ENCODE measurements around the gene NUDT3. TPM values are rescaled to one million over a fixed set of nuclear protein-coding genes. Genes with fewer than 3 reads are reported as not detected.

The NUDT3 gene
- total and polyA plus RNA-seq, 9 of the 15 experiments (the other 6 are each of a cell fraction or from before 2014, with no cell fraction given): 5.4 to 81.2 (median 56.4) TPM

DNA sequence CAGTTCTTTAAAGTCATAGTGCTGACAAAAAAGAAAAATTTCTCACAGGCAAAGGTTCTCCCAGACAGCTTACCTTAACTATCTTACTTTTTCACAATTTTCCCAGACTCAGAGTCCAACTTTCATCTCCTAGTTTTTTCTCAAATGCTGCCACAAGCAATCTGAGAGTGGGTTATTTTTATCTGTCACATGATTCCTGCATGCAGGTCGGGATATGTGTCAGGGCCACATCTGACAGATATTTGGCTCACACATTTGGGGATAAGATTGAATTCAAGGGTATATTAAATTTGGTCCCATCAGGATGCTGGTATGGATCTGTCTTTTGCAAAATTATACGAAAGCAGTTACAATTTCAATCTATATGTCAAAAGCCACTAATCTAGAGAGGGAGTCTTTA, 93.5 kb downstream of the NUDT3 start:
- Histone ChIP-seq H3K27ac (ENCODE audit: extremely low read depth, low read depth, low read length) (no peak overlapping the region), H3K4me2 (ENCODE audit: insufficient read depth, low read length) (no peak overlapping the region), H3K9ac (ENCODE audit: insufficient read depth in 1 of 2, low read depth in 2 of 2, low read length in 2 of 2) (no peak overlapping the region), H3K79me2 (ENCODE audit: control insufficient read depth, insufficient read depth, low read length) (peaks cover 49% of the 10 kb centered on the region), H3K27me3 (ENCODE audit: control insufficient read depth in 2 of 2, insufficient read depth in 2 of 2, low read length in 2 of 2) (no peaks in the 10 kb centered on the region), H3K36me3 (ENCODE audit: control insufficient read depth, insufficient read depth, low read length) (peaks cover 40% of the 10 kb centered on the region; the same call in 2 of the 3 replicates), H3K4me1 (replicated peaks in 1 of 2; ENCODE audit: control insufficient read depth in 2 of 2, insufficient read depth in 2 of 2, low read length in 2 of 2) (peaks cover 2 to 21% of the 10 kb centered on the region in 2 experiments), H4K20me1 (replicated peaks; ENCODE audit: control insufficient read depth, insufficient read depth, low read length) (no peaks in the 10 kb centered on the region), H3K9me3 (replicated peaks; ENCODE audit: control insufficient read depth, insufficient read depth, low read depth, low read length) (no peaks in the 10 kb centered on the region), H3K4me3 (no peak overlapping the region), H2AFZ (ENCODE audit: low read depth, low read length) (no peak overlapping the region), H3K9me1 (ENCODE audit: control insufficient read depth, insufficient read depth, low read length) (peaks cover 3% of the 10 kb centered on the region)
- FAIRE-seq: no peak
- no peak for TF ChIP-seq ZNF586 (CRISPR knock-in tag; conservative IDR thresholded peaks at IDR 0.05)
- TF ChIP-seq, protein P1, sequence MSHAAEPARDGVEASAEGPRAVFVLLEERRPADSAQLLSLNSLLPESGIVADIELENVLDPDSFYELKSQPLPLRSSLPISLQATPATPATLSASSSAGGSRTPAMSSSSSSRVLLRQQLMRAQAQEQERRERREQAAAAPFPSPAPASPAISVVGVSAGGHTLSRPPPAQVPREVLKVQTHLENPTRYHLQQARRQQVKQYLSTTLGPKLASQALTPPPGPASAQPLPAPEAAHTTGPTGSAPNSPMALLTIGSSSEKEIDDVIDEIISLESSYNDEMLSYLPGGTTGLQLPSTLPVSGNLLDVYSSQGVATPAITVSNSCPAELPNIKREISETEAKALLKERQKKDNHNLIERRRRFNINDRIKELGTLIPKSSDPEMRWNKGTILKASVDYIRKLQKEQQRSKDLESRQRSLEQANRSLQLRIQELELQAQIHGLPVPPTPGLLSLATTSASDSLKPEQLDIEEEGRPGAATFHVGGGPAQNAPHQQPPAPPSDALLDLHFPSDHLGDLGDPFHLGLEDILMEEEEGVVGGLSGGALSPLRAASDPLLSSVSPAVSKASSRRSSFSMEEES (CRISPR knock-in tag; IDR thresholded peaks at IDR 0.05): peak; percentile 79
- 0 out of 2 replicates have a peak, but pooled peaks have one; percentile 22 for TF ChIP-seq RAD51 (IDR thresholded peaks at IDR 0.05; ENCODE audit: borderline replicate concordance, low read depth)
- ChIA-PET POLR2A (interaction anchor here (3.2 kb wide), 1 partner anchor 17 kb away, joined by 12 read pairs; no protein-coding TSS in a partner anchor), CTCF (ENCODE audit: low intra/inter-chr PET ratio) (no interaction called here)
- ATAC-seq: no peak
- 6% methylated on average over 2 of the region's 2 CpGs for WGBS (ENCODE audit: insufficient coverage, low coverage, missing lambda C conversion rate)
- no TSS peak for BruUV-seq (replicated peaks)
- in situ Hi-C loops (cut with MboI): no loop called here
- DNase-seq (ENCODE audit: extremely low read depth in 1 of 4, low spot score in 3 of 4): no peak
- intact Hi-C loops (cut with micrococcal nuclease): no loop called here

DNA sequence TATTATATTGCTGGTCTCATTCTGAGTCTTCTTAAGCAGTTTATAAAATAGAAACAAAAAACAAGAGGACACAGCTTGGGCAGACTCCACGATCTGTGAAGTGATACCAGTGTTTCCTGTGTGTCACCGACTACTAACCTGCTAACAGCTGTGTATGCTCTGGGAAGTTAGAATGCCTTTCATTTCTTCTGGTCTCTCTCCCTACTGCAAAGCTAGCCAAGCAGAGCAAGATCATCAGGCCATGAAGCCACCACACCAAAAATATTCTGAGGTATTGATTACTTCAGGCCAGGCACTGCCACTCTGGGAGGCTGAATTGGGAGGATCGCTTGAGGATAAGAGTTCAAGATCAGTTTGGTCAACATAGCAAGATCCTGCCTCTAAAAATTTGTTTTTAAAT, 96.7 kb downstream of the NUDT3 start:
- ChIA-PET POLR2A (interaction anchor here (0.7 to 1.3 kb wide), 4 partner anchors 10 to 20 kb away, joined by 3 to 6 read pairs (median 4); no protein-coding TSS in a partner anchor), CTCF (ENCODE audit: low intra/inter-chr PET ratio) (no interaction called here)
- no TSS peak for BruUV-seq (replicated peaks)
- intact Hi-C loops (cut with micrococcal nuclease): no loop called here
- peaks cover 56% of the 10 kb centered on the region for H3K36me3 ChIP-seq (ENCODE audit: control insufficient read depth, insufficient read depth, low read length)
- H2AFZ ChIP-seq (ENCODE audit: low read depth, low read length): no peak overlapping the region
- FAIRE-seq (peak; percentile 49), ATAC-seq (peak; percentile 35; the same call in 2 of the 3 replicates), DNase-seq (ENCODE audit: extremely low read depth in 1 of 4, low spot score in 3 of 4) (no peak)
- peak overlapping the region; percentile 53; the same call in 2 of the 3 replicates for H3K27ac ChIP-seq (ENCODE audit: extremely low read depth, low read depth, low read length)
- H3K4me3 ChIP-seq: no peak overlapping the region
- H3K27me3 ChIP-seq (ENCODE audit: control insufficient read depth in 2 of 2, insufficient read depth in 2 of 2, low read length in 2 of 2): no peaks in the 10 kb centered on the region
- WGBS (ENCODE audit: insufficient coverage, low coverage, missing lambda C conversion rate): 56% methylated on average over 3 of the region's 3 CpGs
- H3K9me1 ChIP-seq (ENCODE audit: control insufficient read depth, insufficient read depth, low read length): peaks cover 3% of the 10 kb centered on the region
- H3K4me1 ChIP-seq (replicated peaks in 1 of 2; ENCODE audit: control insufficient read depth in 2 of 2, insufficient read depth in 2 of 2, low read length in 2 of 2): peaks cover 0 to 15% of the 10 kb centered on the region in 2 experiments; a peak in 4 of 5 replicates
- in situ Hi-C loops (cut with MboI): no loop called here
- H3K9ac ChIP-seq (ENCODE audit: insufficient read depth in 1 of 2, low read depth in 2 of 2, low read length in 2 of 2): no peak overlapping the region
- no peaks in the 10 kb centered on the region for H3K9me3 ChIP-seq (replicated peaks; ENCODE audit: control insufficient read depth, insufficient read depth, low read depth, low read length)
- no peak overlapping the region for H3K4me2 ChIP-seq (ENCODE audit: insufficient read depth, low read length)
- no peaks in the 10 kb centered on the region for H4K20me1 ChIP-seq (replicated peaks; ENCODE audit: control insufficient read depth, insufficient read depth, low read length)
- H3K79me2 ChIP-seq (ENCODE audit: control insufficient read depth, insufficient read depth, low read length): peaks cover 27% of the 10 kb centered on the region
- TF ChIP-seq, protein P2, sequence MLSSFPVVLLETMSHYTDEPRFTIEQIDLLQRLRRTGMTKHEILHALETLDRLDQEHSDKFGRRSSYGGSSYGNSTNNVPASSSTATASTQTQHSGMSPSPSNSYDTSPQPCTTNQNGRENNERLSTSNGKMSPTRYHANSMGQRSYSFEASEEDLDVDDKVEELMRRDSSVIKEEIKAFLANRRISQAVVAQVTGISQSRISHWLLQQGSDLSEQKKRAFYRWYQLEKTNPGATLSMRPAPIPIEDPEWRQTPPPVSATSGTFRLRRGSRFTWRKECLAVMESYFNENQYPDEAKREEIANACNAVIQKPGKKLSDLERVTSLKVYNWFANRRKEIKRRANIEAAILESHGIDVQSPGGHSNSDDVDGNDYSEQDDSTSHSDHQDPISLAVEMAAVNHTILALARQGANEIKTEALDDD (IDR thresholded peaks at IDR 0.05): peak; percentile 56
- TF ChIP-seq, protein P3, sequence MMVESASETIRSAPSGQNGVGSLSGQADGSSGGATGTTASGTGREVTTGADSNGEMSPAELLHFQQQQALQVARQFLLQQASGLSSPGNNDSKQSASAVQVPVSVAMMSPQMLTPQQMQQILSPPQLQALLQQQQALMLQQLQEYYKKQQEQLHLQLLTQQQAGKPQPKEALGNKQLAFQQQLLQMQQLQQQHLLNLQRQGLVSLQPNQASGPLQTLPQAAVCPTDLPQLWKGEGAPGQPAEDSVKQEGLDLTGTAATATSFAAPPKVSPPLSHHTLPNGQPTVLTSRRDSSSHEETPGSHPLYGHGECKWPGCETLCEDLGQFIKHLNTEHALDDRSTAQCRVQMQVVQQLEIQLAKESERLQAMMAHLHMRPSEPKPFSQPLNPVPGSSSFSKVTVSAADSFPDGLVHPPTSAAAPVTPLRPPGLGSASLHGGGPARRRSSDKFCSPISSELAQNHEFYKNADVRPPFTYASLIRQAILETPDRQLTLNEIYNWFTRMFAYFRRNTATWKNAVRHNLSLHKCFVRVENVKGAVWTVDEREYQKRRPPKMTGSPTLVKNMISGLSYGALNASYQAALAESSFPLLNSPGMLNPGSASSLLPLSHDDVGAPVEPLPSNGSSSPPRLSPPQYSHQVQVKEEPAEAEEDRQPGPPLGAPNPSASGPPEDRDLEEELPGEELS (CRISPR knock-in tag; IDR thresholded peaks at IDR 0.05; ENCODE audit: borderline replicate concordance): no peak
- TF ChIP-seq NCOA2 (IDR thresholded peaks at IDR 0.05; ENCODE audit: partially characterized antibody in 2 of 2): no peak
- peak; percentile 55 for TF ChIP-seq FOSL1 (tag; conservative IDR thresholded peaks at IDR 0.05)
- no peak for TF ChIP-seq ZNF175 (CRISPR knock-in tag; IDR thresholded peaks at IDR 0.05; ENCODE audit: low read depth)
- TF ChIP-seq DPF2 (IDR thresholded peaks at IDR 0.05): 0 out of 2 replicates have a peak, but pooled peaks have one; percentile 24
- 0 out of 4 replicates have a peak, but pooled peaks of 1 of the 2 experiments have one; percentile 14 for TF ChIP-seq NRF1 (conservative IDR thresholded peaks at IDR 0.05 in 1 of 2, IDR thresholded peaks at IDR 0.05 in 1 of 2)
